HG03469 (cell line): ENCODE results near the gene ANKRD30BL.
"Not testable (repeated sequence)": the region's sequence is repeated elsewhere in the genome, so short reads cannot be mapped to it uniquely, and the experiment has no call there.

Experiments used
- ATAC-seq: cut with Tn5 transposase; IDR thresholded peaks from one replicate; pipeline ENCODE4 v1.9.1; 2021; ENCODE audit warnings: mild to moderate bottlenecking, moderate library complexity, moderate number of reproducible peaks; ENCODE audit not compliant: unreplicated experiment

Gene ANKRD30BL, protein sequence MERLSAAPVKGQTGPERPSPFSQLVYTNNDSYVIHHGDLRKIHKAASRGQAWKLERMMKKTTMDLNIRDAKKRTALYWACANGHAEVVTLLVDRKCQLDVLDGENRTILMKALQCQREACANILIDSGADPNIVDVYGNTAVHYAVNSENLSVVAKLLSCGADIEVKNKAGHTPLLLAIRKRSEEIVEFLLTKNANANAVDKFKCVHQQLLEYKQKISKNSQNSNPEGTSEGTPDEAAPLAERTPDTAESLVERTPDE

DNA sequence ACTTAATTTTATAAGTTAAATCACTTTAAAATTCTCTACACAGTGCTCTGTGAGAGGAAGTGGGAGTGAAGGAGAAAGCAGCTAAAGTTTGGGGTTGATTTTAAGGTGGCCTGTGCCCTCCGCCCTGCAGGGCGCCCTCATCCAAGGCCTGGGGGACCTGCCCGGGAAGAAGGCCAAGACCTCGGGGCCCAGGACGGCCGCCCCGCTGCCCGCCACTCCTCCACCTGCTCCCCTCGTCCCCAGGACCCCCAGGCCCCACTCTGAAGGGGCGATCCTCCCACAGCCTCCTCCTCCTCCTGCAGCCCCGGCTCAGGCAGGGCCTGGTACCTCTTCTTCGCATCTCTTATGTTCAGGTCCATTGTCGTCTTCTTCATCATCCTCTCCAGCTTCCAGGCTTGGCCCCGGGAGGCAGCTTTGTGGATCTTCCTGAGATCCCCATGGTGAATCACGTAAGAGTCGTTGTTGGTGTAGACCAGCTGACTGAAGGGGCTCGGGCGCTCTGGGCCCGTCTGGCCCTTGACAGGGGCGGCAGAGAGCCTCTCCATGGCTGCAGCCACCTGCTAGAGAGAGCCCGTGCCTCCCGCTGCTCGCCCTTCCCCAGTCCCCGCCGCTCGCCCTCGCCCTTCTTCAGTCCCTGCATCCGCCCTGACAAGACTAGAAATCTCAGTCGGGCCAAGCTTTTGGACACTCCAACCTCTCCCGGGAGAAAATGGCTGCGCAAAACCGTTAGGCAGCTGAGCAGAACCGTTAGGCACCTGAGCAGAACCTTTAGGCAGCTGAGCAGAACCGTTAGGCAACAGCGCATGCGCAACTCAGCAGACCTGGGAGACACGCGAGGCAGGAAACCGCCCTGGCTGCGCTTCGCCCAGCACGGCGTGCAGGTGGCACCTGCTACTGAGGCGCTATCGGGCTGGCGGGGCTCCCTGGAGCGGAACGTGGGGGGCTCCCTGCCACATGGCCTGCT, at the start of gene ANKRD30BL:
ANKRD30BL (minus strand) TSS at position 792 of the 964 bp plus-strand sequence; CDS start at position 545, 247 bp downstream.
- not testable (repeated sequence) for ATAC-seq

DNA sequence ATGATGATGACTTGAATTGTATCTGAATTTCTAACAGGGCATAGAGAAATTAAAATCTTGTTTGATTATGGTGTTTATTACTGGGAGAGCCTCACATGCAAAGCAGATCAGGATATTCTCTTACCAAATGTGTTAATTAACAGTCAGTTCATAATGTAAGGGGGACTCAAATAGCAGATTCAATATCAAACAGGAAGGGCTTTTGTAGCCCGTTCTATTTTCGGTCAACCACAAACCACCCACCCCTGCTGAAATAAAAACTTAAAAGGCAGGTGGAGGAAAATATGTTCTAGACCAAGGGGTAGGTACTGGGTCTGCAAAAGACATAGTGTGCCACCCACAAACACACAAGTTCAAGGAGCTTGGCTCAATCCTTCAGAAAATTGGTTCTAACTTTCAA, 41.1 kb upstream of the ANKRD30BL start:
- not testable (repeated sequence) for ATAC-seq

DNA sequence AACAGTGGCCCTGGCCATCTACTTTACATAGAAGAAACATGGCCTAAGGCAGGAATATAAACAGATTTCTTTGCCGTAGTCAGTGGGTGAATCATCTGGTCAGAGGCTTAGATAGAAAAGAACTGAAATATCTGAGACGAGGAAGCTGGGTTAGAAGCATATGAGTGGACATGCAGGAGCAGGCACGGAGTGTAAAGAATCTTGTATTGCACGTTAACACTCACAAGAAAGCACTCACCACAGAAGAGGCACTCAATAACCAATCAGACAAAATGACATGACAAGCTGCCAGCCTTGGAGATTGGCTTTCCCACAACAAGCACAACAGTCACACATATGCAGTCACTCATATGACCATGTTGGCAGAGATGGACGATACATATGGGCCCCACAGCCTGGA, 31.1 kb upstream of the ANKRD30BL start:
- ATAC-seq = not testable (repeated sequence)

DNA sequence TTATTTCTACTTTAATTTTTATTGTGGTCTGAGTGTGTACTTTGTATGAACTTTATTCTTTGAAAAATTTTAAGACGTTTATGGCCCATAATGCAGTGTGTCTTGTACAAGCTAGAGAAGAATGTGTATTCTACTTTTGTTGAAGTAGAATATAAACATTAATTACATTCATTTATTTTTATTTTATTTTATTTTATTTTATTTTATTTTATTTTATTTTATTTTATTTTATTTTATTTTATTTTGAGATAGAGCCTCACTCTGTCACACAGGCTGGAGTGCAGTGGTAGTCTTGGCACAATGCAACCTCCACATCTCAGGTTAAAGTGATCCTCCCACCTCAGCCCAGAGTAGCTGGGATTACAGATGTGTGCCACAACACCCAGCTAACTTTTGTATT, 5.3 kb upstream of the ANKRD30BL start:
- ATAC-seq = not testable (repeated sequence)

DNA sequence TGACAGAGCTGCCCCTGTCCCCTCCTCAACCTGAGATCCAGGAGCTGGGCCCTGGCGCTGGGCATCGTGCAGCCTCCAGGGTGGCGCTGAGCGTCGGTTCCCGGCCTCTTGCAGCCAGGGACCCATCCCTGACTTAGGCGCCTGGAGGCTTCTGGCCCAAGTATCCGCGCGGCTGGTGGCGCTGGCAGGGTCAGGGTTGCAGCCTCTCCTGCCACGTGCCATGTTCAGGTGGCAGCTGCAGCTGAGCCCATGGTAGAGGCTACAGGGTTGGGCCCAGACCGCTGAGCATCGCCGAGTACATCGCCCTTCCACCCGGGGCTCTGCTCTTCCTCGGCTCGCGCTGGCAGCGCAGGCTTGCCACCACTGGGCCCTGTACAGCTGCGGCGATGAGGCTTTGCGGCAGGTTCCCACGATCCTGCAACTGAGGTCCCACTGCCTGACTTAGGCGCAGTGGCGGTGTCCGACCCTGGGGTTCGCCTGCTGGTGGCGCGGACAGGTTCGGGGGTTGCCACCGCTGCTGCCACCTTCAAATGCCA, 441 bp upstream of the ANKRD30BL start:
- ATAC-seq = not testable (repeated sequence)

DNA sequence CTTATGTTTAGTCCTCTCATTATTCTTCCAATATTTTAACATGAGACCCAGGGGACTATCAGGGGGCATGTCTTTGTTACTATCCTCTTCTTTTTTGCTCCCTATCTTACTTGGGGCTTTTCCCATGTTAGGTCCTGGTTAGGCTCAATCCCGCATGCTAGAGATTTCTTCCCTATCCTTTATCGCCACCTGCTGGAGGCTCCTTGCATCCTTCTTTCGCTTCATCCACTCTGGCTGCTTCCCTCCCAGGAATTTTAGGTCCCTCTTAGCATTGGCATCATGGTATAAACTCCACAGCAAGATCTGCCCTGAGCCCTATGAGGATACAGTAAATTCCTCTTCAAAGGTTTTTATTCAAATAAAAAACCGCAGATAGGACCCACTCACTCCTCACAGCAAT, 15.0 kb downstream of the ANKRD30BL start:
- not testable (repeated sequence) for ATAC-seq
